Colonic mucosa (tissue), 4 donors: ENCODE data around the gene STAT5B. TPM values are rescaled to one million over a fixed set of nuclear protein-coding genes. Genes with fewer than 3 reads are reported as not detected.
A peak's percentile ranks its signal among the peaks of the same experiment; 100 is the strongest.
"Not testable (repeated sequence)": the region's sequence is repeated elsewhere in the genome, so short reads cannot be mapped to it uniquely, and the experiment has no call there.

Source experiments
- DNase-seq: peaks from one replicate; pipeline ENCODE4 v3.0.0-alpha.2; 2020
- H3K27ac ChIP-seq: fragments of 200-600 bp; one replicate; pipeline ENCODE4 v1.8.0; 2021
- H3K27me3 ChIP-seq: fragments of 200-600 bp; one replicate; pipeline ENCODE4 v1.8.0; 2021
- H3K36me3 ChIP-seq: fragments of 200-600 bp; one replicate; pipeline ENCODE4 v1.8.0; 2021
- H3K4me1 ChIP-seq: fragments of 200-600 bp; one replicate; pipeline ENCODE4 v1.8.0; 2021; ENCODE audit warnings: mild to moderate bottlenecking
- H3K4me3 ChIP-seq: fragments of 200-600 bp; one replicate; pipeline ENCODE4 v1.8.0; 2021
- H3K9ac ChIP-seq, 2 donors: one replicate each; pipeline ENCODE4 v1.7.0; 2013; ENCODE audit warnings: control low read depth in 2 of 2, low read depth in 2 of 2, low read length in 2 of 2
- H3K9me3 ChIP-seq: fragments of 200-600 bp; one replicate; pipeline ENCODE4 v1.8.0; 2021
- CTCF ChIP-seq: fragments of 200-600 bp; IDR thresholded peaks from one replicate; pipeline ENCODE4 v1.8.0; 2022; ENCODE audit warnings: antibody characterized with exemption, mild to moderate bottlenecking
- intact Hi-C: fragments of 100-400 bp; cut with DNase I; formaldehyde crosslinking; loops from one replicate; pipeline ENCODE4 v1.14.1; 2022
- total RNA-seq, 2 donors: library from RNA; stranded (reverse); fragmentation: NEBNext Ultra II Directional in 1 of 2; extraction: Animal tissue kit (Norgen Biotek cat#: 25700) in 1 of 2; gene quantifications; one replicate each; pipeline ENCODE4 v1.2.1, GENCODE V29; 2021
- donor health status: healthy.
- donor health status: DM: no; HTN: no; CAD: no.
- donor health status: DM: no; HTN: no; CAD: no.

Gene STAT5B
- total RNA-seq, 2 donors from 2014 or later, result 29.3 to 38.4 TPM

GRCh38 chr17:42224651-42225050, 51.5 kb downstream of the STAT5B start:
- Histone ChIP-seq H3K27me3 (no peaks in the 10 kb centered on the region), H3K9me3 (no peaks in the 10 kb centered on the region), H3K36me3 (no peaks in the 10 kb centered on the region), H3K27ac (no peak overlapping the region), H3K4me1 (no peaks in the 10 kb centered on the region), H3K4me3 (no peak overlapping the region), H3K9ac (no peak overlapping the region)
- DNase-seq, result no peak
- TF ChIP-seq CTCF, result no peak
- intact Hi-C loops, result loop anchor here (10.0 kb wide), 1 partner anchor 90 kb away; no protein-coding TSS in a partner anchor

- H3K36me3 ChIP-seq, result no peaks in the 10 kb centered on the region
- no peak for DNase-seq
- TF ChIP-seq CTCF, result peak; percentile 43
- intact Hi-C loops, result loop anchor here (10.0 kb wide), 1 partner anchor 93 kb away; no protein-coding TSS in a partner anchor
- no peak overlapping the region for H3K4me3 ChIP-seq
- no peaks in the 10 kb centered on the region for H3K9me3 ChIP-seq
- H3K4me1 ChIP-seq, result no peaks in the 10 kb centered on the region
- no peaks in the 10 kb centered on the region for H3K27me3 ChIP-seq
- no peak overlapping the region for H3K27ac ChIP-seq
- no peak overlapping the region for H3K9ac ChIP-seq
Observed at GRCh38 chr17:42221886-42222745, 54.1 kb downstream of the STAT5B start.

- H3K36me3 ChIP-seq, intact Hi-C loops, H3K4me3 ChIP-seq, H3K27me3 ChIP-seq, H3K9ac ChIP-seq, H3K27ac ChIP-seq, DNase-seq, H3K9me3 ChIP-seq, H3K4me1 ChIP-seq: not testable (repeated sequence)
Observed at GRCh38 chr17:42219280-42219679, 56.9 kb downstream of the STAT5B start.

- DNase-seq, result no peak
- no peaks in the 10 kb centered on the region for H3K9me3 ChIP-seq
- no peak overlapping the region for H3K4me3 ChIP-seq
- no peak overlapping the region for H3K9ac ChIP-seq
- no peaks in the 10 kb centered on the region for H3K27me3 ChIP-seq
- intact Hi-C loops, result no loop called here
- H3K4me1 ChIP-seq, result no peaks in the 10 kb centered on the region
- peaks cover 4% of the 10 kb centered on the region for H3K36me3 ChIP-seq
- H3K27ac ChIP-seq, result no peak overlapping the region
- TF ChIP-seq CTCF, result no peak
Observed at GRCh38 chr17:42214156-42214555, 62.0 kb downstream of the STAT5B start.

GRCh38 chr17:42212382-42212781, 63.8 kb downstream of the STAT5B start:
- Histone ChIP-seq H3K4me3 (no peak overlapping the region), H3K36me3 (peaks cover 7% of the 10 kb centered on the region), H3K27ac (no peak overlapping the region), H3K4me1 (no peaks in the 10 kb centered on the region), H3K9me3 (no peaks in the 10 kb centered on the region), H3K27me3 (no peaks in the 10 kb centered on the region), H3K9ac (no peak overlapping the region)
- TF ChIP-seq CTCF, result no peak
- intact Hi-C loops, result no loop called here
- DNase-seq, result no peak

GRCh38 chr17:42211921-42212341, 64.3 kb downstream of the STAT5B start:
- H3K27me3 ChIP-seq, intact Hi-C loops, H3K4me3 ChIP-seq, H3K9me3 ChIP-seq, H3K9ac ChIP-seq, H3K27ac ChIP-seq, H3K4me1 ChIP-seq, H3K36me3 ChIP-seq: not testable (repeated sequence)
- DNase-seq, result peak; percentile 42
